Activated CD8-positive, alpha-beta memory T cell treated with anti-CD3 and anti-CD28 coated beads, Interleukin-2, amount 50 U/mL, for 4 hours (primary cell): ENCODE results near the gene COCH.
"Not testable (repeated sequence)": the region's sequence is repeated elsewhere in the genome, so short reads cannot be mapped to it uniquely, and the experiment has no call there.

Experiments
- DNase-seq: peaks from one replicate; pipeline ENCODE4 v3.0.0-alpha.2; 2020

COCH gene

DNA sequence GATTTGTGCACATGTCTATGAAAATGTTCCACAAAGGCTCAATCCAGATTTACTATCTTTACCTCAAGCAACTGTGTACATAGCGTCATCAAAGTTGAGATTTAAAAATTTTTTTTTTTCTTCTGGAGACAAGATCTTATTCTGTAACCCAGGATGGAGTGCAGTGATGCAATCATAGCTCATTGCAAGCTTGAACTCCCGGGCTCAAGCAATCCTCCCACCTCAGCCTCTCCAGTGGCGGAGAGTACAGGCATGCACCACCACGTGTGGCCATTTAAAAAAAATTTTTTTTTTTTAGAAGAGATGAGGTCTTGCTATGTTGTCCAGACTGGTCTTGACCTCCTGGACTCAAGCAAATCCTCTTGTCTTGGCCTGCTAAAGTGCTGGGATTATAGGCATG lies 2.3 kb downstream of the COCH start:
- no peak for DNase-seq

DNA sequence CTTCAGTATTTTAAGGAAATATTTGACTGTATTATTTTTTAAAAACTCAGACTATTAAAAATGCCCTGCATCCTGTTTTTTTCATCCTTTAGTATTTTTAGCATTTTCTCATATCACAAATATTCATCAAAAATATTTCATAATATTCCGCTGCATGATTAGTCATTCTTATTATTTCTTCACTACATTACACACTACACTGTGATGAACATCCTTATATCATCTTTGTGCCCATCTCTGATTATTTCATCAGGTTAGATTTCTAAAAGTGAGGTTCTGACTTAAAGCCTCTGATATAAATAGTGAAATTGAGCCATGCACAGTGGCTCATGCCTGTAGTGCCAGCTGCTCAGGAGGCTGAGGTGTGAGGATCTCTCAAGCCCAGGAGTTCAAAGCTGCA lies 8.1 kb downstream of the COCH start:
- no peak for DNase-seq

DNA sequence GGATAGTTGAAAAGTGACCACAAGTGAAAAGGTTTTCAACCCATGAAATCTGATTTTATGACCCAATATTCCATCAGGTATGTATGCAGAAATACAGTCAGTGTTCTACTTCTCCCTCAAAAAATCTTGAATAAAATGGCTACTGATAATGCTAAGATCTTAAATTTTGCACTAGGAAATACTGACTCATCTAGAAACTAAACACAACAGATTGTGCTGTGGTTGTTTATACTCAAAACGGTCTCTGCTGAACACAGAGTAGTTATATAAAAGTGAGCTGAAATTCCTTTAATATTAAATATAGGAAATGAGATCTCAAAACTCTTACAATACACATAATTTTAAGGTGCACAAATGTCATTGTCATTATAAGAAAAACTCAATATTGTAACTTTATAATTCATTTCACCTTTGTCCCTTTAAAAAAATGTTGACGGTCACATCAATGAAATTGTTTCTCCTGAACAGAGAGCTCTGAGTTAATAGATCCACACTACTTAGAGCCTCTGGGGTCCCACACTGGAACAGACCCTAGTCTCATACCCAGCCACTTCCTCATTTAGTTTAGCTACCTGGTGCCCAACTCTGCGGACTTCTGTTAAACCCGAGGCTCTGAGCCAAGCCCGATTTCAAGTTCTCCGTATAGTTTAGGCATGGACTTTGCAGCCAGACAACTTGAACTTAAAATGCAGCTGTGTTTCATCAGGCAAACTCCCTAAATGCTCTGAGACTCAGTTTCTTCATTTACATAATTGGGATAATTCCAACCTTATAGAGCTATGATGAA lies 9.3 kb downstream of the COCH start:
- no peak for DNase-seq

DNA sequence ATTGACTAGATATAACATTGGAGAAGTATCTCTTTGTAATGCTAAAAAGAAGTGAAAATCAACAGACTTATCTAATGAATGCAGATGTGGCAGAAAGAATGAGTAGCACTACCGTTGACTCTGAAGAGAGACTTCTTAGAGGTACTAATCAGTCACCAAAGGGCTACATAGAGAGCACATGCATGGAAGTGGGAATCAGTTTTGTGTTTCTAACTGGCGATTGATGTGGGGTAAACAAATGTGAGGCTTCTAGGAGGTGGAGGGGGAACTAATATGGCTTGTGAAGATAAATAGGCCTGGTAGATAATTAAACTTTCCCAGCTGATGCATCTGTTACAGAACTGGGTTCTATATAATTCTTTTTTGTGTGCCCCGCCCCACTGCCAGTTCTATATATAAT lies 10.5 kb downstream of the COCH start:
- no peak for DNase-seq

DNA sequence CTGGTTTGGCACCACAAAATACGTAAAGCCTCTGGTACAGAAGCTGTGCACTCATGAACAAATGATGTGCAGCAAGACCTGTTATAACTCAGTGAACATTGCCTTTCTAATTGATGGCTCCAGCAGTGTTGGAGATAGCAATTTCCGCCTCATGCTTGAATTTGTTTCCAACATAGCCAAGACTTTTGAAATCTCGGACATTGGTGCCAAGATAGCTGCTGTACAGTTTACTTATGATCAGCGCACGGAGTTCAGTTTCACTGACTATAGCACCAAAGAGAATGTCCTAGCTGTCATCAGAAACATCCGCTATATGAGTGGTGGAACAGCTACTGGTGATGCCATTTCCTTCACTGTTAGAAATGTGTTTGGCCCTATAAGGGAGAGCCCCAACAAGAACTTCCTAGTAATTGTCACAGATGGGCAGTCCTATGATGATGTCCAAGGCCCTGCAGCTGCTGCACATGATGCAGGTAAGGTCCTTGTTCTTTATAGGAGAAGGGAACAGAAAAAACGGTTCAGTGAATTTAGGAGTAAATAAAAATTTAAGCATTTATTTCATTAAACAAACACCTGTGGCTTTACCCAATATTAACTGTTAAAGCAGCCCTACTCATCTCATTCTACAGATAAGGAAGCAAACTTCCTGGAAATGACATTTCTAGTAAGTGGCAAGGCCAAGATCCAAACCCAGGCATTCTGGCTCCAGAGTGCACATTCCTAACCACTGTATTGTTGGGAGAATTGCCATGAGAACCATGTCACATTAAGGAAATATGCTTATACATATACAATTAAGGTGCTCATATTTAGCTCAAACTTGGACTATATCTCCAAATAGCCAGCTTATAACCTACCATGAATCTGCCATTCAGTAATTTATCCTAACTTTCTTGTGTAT lies 11.7 kb downstream of the COCH start:
- DNase-seq: no peak

DNA sequence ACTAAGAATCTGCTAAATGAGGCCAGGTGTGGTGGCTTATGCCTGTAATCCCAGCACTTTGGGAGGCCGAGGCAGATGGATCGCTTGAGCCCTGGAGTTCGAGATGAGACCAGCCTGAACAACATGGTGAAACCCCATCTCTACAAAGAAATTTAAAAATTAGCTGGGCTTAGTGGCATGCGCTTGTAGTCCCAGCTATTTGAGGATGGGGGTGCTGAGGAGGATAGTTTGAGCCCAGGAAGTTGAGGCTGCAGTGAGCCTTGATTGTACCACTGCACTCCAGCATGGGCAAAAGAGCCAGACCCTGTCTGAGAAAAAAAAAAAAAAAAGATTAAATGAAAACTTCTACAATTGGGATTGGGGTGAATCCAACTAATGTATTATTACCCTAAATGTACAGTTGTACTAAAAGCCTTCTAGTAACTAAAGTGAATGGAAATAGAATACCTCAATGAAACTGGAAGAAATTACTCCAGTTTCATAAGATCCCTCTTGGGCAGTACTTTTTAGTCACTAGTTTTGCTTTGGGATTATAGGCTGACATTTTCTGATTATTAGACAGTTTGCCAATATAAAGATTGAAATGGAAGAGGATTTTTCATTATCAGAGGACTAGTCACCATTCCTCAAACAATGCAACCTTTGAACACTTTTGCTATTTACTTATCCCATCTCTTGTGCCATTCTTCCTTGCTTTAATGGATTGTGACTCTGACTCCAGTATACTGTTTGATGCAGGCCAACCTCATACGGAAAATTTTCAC lies 14.3 kb downstream of the COCH start:
- DNase-seq: no peak

DNA sequence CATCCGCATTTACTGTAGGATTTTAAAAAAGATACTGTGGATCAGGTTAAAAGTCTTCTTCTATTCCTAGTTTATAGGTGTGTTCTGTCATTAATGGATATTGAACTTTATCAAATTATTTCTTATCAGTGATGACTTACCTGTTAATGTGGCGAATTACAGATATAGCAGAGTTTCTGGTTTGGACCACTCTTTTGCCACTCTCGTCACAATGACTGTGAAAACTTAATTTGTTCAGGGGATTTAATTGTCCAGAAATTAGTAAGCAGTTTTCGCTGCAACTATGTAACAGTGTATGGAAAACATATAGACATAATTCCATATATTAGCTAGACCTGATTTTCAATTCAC lies 14.9 kb downstream of the COCH start:
- no peak for DNase-seq

DNA sequence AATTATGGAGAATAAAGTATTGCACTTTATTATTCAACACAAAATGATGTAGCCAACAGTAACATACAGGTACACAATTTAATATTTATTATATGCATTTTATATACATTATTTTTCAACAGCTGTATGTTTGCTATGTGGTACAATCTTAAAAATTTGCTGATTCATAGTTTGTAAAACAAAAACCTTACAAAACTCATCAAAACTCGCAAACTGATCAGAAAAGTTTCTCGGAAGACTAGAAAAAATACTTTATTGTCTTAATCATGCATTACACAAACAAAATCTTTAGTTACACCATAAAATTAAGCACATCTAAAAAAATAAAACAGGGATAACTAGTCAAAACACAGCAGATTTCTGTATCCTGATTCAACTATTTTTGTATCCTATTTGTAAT lies 19.5 kb downstream of the COCH start:
- DNase-seq: no peak

DNA sequence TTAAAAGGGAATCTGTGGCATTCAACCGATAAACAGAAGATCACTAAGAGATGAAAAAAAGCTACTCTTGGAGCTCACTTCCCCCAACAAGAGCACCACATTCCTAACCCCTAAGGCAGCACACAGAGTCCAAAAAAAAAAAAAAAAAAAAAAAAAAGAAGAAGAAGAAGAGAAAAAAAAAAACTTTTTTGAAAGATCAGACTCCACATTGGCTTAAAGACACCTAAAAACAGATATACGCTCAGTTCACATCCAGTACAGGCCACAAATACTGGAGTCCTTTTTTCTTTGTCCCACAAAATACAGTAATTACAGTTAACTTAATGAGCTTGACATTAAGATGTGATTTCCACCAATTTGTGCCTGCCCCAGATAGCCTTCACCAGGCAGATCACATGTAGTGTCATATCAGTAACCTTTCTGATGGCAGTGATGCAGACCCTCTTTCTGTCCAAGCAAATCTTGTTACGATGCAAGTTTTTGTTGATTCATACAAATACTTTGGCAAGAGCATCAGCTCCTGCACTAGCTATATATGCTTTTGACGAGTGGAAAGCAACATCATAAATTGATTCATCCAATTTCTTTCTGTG lies 20.7 kb downstream of the COCH start:
- no peak for DNase-seq

DNA sequence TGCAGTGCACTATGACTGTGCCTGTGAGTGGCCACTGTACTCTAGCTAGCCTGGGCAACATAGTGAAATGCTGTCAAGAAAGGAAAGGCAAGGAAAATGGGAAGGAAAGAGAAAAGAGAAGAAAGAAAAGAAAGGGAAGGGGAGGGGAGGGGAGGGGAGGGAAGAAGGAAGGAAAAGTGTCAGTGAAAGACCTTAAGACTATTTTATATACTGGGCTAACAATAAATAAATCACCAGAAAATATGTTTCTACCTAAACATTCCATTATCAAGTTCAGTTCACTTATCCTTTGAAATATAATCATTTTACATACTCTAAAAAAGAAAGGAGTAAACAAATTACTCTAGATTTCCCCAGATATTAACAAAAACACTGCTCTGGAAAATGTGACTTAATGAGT lies 22.1 kb downstream of the COCH start:
- no peak for DNase-seq

DNA sequence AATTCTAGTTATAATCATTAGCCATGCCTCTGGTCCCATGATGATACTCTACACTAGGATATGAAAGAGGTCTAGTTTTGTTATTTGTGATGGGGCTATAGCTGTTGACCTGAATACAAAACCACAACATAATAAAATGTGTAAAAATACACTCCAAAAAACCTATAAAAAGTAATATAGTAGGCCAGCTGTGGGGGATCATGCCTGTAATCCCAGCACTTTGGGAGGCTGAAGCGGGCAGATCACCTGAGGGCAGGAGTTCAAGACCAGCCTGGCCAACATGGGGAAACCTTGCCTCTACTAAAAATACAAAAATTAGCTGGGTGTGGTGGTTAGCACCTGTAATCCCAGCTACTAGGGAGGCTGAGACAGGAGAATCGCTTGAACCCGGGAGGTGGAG lies 22.8 kb downstream of the COCH start:
- DNase-seq: not testable (repeated sequence)

DNA sequence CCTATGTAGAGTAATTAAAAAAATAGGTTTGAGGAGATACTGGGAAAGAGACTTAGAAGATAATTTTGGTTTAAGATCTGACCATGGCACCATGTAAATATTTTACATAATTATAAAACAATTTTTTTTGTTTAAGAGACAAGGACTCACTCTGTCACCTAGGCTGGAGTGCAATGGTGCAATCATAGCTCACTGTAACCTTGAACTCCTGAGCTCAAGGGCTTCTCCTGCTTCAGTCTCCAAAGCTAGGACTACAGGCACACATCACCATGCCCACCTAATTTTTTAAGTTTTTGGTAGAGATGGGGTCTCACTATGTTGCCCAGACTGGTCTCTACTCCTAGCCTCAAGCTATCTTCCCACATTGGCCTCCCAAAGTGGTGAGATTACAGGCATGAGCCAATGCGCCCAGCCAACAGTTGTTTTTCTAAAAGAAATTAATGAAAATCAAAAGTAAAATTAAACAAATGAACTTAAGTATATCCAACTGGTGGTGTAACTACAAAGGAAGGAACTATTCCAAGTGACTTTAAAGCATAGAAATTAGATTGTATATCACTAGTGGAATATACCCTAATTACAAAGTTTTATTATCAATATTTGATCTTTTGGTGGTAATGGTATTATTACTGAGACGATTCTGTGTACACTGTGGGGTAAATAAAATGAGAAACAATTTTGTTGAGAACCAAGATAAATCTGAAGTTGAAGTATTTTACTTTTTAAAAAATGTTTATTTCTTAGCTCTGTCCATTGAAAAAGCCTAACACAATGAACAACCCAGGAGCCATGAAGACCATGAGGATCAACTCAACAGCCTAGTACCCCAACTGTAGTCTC lies 29.1 kb downstream of the COCH start:
- DNase-seq: no peak

DNA sequence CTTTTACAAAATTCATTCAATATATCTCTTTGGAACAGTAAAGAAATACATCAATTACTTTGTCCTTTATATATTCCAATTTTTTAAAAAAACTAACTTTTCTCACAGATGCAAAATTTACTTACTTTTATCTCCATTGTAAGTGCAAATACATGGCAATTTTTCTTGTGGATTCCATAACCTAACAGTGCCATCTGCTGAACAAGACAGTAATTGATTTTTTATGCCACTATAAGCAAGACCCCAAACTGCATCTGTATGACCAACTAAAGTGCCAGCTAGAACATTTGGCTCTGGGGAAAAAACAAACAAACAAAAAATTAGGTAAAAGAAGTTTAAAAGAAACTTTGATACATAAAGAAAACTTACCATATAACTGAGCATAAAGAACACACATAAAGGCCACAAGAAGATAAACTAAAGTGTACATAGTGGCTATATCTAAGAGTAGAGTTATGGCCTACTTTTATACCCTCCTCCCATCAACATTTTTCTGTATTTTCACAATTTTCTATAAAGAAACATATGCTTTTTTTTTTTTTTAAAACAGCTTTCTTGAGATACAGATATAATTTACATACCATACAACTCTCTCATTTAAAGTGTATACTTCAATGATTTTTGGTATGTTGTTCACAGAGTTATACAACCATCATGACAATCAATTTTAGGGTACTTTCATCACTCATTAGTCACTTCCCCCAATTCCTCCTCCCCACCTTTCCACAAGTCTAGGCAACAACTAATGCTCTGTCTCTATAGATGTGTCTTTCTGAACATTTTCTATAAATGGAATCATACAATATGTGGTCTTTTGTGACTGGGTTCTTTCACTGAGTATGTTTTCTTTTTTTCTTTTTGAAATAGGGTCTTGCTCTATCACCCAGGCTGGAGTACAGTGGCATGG lies 32.6 kb downstream of the COCH start:
- no peak for DNase-seq

DNA sequence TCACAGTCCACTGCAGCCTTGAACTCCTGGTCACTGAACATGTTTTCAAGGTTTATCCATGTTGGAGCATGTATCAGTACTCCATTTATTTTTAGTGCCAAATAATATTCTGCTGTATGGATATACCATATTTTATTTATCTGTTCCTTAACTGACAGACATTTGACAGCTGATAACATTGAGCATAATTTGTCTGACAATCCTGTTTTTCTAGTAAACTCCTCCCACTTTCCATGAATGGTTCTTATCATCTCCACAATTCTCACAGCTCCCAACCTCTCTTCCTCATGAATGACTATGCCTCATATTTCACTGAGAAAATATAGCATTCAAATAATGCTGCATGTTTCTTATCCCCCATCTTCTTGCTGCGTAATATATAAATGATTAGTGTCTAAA lies 33.3 kb downstream of the COCH start:
- DNase-seq: no peak

DNA sequence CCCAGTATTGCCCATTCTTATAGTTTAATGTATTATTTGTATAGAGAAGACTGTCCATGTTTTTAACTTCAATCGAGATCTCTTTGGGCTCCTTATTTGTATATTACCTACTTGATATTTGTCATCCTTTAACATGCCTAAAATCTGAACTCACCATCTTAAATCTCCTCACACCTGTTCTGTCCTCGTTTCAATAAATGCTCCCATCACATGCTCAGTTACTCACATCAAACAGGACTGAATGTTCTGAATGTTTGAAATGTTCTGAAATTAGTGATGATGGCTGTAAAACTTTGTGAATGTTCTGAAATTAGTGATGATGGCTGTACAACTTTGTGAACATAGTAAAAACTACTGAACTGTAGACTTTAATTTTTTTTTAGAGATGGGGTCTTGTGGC lies 34.5 kb downstream of the COCH start:
- DNase-seq: no peak

DNA sequence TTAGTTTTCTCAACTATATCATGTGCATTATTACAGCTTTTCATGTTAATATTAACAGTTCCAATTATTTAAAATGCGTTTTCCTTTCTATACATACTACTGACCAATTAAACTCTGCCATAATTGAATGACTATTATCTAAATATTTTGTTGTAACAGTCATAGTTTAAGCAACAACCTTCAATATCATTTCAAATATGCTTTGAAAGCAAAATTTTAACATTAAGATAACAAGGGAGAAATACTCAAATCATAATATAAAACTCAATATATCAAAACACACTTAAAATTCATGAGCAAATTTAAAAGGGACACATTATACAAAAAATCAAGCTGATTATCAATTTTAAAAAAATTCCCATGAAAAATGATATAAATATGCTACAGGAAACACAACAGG lies 40.5 kb downstream of the COCH start:
- no peak for DNase-seq

DNA sequence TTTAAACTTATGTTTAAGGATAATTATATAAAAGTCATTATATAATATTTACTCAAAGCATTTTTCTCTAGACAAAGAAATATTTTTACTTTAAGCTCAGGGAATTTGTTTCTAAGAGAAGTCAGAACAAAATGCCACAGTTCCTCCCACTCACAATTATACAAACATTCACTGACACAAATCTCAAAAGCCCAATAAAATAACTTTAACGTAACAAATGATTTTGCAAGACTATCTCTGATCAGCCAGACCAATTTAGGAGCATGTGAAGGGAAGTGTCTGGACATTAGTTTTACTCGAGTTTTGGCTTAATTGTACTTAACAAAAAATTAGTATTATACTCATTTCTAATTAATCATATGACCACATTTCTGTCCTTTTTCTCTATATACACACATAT lies 41.2 kb downstream of the COCH start:
- DNase-seq: no peak

DNA sequence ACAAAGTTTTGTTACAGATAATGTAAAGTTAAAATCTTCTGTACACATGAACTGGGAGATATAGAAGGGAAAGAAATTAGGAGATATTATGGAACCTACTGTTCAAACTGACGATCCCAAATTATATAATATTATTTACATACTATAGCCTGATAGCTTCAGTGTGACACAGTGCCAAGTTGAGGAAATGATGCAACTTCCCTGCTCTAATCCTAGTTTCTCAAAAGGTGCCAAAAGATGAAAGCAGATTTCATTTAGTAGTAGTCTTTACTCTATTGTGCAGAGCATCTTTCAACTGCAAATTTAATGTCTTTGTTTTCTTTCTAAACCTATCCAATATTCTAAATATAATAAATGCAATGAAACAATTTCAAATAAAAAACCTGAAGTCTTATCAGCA lies 46.9 kb downstream of the COCH start:
- no peak for DNase-seq

DNA sequence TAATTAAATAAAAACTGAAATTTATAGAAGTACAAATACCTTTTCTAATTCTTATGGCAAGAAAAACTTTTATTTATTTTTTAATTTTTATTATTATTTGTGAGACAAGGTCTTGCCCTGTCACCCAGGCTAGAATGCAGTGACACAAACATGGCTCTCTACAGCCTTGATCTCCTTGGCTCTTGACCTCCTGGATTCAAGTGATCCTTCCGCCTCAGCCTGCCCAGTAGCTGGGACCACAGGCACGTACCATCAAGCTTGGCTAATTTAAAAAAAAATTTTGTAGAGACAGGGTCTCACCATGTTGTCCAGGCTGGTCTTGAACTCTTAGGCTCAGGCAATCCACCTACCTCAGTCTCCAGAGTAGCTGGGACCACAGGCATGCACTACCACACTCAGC lies 47.4 kb downstream of the COCH start:
- DNase-seq: no peak

DNA sequence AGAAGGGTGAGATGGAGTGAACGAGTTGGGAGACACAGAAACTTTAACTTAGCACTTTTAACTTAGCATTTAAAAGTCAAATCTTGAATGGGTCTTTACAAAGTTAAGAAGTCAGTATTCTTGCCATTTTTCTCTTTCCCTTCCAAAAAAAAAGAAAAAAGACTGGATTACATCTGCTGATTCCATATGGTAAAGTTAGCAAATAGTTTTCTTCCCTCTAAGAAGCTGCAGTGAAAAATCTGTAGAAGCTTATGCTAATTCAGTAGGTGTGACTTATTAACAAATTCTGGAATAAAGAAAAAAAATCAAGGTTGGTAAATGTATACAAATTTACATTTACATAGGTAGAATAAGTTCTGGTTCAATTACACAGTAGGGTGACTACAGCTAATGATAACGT lies 50.9 kb downstream of the COCH start:
- no peak for DNase-seq

DNA sequence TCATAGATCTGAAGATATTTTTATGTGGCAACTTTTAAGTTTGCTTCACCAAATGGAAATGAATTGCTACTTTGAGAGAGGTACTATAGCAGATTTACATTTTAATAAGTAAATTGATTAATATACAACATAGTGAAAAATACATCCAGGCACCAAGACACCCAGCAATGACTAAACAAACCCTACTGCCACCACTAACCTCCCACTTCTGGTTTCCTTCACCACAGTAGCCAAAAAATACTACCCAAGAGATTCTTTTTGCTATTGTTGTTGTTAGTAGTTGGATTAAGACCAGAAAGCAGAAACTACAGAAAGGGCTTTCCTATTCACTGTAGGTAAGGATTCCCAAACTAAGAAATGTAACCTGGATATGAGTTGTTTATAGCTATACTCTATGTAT lies 54.1 kb downstream of the COCH start:
- DNase-seq: no peak
